Calu3 (cell line): ENCODE data around the gene RDH13. TPM values are rescaled to one million over a fixed set of nuclear protein-coding genes. Genes with fewer than 3 reads are reported as not detected.

Source experiments
- BruUV-seq: library from RNA; stranded (reverse); fragments of 400-500 nt; replicated peaks from 2 replicates; lab custom pipeline; 2021; lab: Mats Ljungman, UMichigan
- CTCF ChIA-PET: fragments of 300-600 bp; sonication (Branson Sonifier 250); formaldehyde crosslinking; loops from one replicate; lab custom pipeline; 2022; ENCODE audit warnings: antibody characterized with exemption; lab: Charles Lee
- DNase-seq: peaks from one replicate; pipeline ENCODE4 v3.0.0; 2022
- H3K27ac Mint-ChIP-seq: one replicate; pipeline ENCODE4 v1.8.0; 2022; ENCODE audit warnings: mixed read lengths; ENCODE audit not compliant: unreplicated experiment
- H3K27me3 Mint-ChIP-seq: one replicate; pipeline ENCODE4 v1.8.0; 2022; ENCODE audit warnings: mixed read lengths; ENCODE audit not compliant: unreplicated experiment
- H3K36me3 Mint-ChIP-seq: one replicate; pipeline ENCODE4 v1.8.0; 2022; ENCODE audit warnings: mild to moderate bottlenecking, moderate library complexity, mixed read lengths; ENCODE audit not compliant: insufficient read depth, unreplicated experiment
- H3K4me1 Mint-ChIP-seq: one replicate; pipeline ENCODE4 v1.8.0; 2022; ENCODE audit warnings: mild to moderate bottlenecking, low read depth, mixed read lengths; ENCODE audit not compliant: unreplicated experiment
- H3K4me3 Mint-ChIP-seq: one replicate; pipeline ENCODE4 v1.8.0; 2022; ENCODE audit warnings: mild to moderate bottlenecking, low read depth, moderate library complexity, mixed read lengths; ENCODE audit not compliant: unreplicated experiment
- H3K9me3 Mint-ChIP-seq: one replicate; pipeline ENCODE4 v1.8.0; 2022; ENCODE audit warnings: low read depth, mixed read lengths; ENCODE audit not compliant: unreplicated experiment
- intact Hi-C: fragments of 100-400 bp; cut with micrococcal nuclease; formaldehyde crosslinking; loops from one replicate; pipeline ENCODE4 v1.10.0; 2022; ENCODE audit not compliant: unreplicated experiment
- total RNA-seq: library from RNA; stranded (reverse); gene quantifications from 2 replicates; pipeline ENCODE4 v1.2.3, GENCODE V29; 2022
- TF ChIP-seq, protein P1 (sequence below): fragments of 200-600 bp; IDR thresholded peaks from one replicate; pipeline ENCODE4 v1.8.0; 2022; ENCODE audit warnings: antibody characterized with exemption; ENCODE audit not compliant: unreplicated experiment

The RDH13 gene
- total RNA-seq, 1 experiment from 2014 or later, result 50.1 TPM

DNA sequence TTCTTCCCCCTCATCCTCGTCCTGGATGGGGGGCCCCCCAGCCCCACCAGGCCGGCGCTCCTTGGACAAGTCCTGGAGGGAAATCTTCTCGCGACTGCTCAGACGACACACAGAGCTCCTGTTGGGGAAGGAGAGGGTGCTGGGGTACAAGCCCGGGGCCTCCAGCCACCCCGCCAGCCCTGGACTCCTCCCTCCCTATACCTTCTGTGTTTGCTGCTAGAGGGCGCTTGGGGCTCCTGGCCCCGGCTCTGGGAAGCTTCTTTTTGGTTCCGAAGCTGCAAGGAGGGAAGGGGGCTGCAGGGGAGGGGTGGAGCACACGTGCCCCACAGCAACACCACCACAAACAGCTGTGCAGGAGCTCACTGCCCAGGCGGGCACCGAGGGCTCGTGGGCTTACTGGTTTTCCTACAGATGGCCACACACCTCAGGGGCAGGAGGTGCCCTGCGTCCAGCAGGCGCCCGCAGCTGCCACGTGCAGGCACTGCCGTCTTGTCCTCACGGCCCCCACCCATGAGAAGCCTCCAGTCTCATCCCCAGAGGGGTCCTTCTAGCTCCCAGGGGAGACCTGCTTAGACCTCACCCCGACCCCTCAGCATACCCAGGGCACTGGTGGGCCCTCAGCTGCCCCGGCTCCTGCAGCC, 33.2 kb upstream of the RDH13 start:
- Mint-ChIP-seq H3K36me3 (peaks cover 33% of the 10 kb centered on the region), H3K27me3 (no peaks in the 10 kb centered on the region), H3K9me3 (no peaks in the 10 kb centered on the region), H3K27ac (no peak overlapping the region), H3K4me1 (no peaks in the 10 kb centered on the region), H3K4me3 (no peak overlapping the region)
- TF ChIP-seq, protein P1, sequence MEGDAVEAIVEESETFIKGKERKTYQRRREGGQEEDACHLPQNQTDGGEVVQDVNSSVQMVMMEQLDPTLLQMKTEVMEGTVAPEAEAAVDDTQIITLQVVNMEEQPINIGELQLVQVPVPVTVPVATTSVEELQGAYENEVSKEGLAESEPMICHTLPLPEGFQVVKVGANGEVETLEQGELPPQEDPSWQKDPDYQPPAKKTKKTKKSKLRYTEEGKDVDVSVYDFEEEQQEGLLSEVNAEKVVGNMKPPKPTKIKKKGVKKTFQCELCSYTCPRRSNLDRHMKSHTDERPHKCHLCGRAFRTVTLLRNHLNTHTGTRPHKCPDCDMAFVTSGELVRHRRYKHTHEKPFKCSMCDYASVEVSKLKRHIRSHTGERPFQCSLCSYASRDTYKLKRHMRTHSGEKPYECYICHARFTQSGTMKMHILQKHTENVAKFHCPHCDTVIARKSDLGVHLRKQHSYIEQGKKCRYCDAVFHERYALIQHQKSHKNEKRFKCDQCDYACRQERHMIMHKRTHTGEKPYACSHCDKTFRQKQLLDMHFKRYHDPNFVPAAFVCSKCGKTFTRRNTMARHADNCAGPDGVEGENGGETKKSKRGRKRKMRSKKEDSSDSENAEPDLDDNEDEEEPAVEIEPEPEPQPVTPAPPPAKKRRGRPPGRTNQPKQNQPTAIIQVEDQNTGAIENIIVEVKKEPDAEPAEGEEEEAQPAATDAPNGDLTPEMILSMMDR, result no peak
- CTCF ChIA-PET, result no interaction called here
- BruUV-seq, result no TSS peak
- no peak for DNase-seq
- intact Hi-C loops, result no loop called here

DNA sequence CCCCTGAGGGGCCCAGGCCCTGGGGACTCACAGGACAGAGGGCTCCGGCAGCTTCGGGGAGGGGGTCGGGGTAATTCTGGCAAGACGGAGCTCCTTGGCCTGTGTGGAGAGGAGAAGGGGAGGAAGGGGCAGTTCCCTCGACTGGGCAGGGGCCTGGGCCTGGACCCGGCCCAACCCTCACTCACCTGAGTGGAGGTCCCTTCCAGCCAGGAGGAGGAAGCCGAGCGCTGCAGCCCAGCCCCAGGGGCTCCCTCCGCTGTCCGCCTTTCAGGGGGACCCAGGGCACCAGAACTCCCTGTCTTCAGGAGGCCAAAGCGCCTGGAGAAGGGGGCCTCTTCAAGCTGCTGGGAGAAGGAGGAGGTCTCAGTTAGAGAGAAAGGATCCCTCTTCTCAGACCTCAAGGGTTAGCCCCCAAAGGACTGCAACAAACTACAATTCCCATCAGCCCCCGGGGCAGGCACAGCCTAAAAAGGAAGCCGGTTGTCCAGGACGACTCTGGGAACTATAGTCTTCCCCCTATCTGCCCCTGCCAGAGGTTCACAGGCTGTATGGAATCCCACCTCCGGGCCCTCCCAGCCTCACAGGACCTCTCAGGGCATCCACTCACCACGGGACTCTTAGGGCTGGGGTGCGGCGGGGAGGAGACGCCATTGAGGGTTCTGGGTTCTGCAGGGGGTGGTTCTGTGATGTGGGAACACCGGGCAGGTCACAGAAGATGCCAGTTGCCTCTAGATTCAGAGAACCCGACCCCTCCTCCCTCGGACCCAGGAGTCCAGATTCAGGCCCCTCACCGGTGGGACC, 32.5 kb upstream of the RDH13 start:
- no peak for DNase-seq
- Mint-ChIP-seq H3K27me3 (no peaks in the 10 kb centered on the region), H3K36me3 (peaks cover 37% of the 10 kb centered on the region), H3K9me3 (no peaks in the 10 kb centered on the region), H3K4me1 (no peaks in the 10 kb centered on the region), H3K4me3 (no peak overlapping the region), H3K27ac (no peak overlapping the region)
- BruUV-seq, result no TSS peak
- CTCF ChIA-PET, result no interaction called here
- intact Hi-C loops, result no loop called here
- TF ChIP-seq, protein P1, result no peak

DNA sequence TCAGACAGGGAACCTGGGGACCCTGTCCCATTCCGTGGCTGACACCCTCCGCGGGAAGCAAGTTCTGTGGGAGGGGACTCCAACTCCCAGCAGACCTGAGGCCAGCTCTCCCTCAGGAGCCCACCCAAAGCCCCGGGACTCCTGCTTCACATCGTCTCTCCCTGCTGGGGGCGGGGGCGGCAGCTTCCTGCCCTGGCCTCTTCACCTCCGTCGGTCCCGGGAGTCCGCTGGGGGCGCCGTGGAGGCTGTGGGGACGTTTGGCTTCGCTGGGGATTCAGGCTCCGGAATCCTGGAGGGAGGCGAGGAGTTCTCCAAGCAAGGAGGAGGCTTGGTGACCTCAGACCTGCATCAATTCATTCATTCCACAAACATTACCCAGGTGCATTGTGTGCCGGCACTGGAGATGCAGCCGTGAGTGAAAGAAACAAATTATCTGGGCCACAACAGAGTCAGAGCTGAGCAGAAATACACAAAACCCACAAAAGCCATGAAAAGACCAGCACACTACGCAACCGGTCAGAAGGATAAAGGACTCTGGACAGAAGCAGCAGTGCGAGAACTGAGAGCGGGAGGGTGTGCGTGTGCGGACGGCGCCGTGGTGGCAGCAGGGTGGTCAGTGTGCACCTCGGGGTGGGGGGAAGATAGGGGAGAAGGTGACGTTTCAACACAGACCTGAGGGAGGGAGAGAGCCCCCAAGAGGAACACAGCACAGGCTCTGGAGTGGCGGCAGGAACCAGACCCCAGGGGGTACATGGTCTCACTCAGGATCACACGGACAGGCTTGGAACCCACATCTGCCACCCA, 31.7 kb upstream of the RDH13 start:
- no peak for DNase-seq
- CTCF ChIA-PET, result no interaction called here
- H3K27me3 Mint-ChIP-seq, result no peaks in the 10 kb centered on the region
- BruUV-seq, result no TSS peak
- peaks cover 39% of the 10 kb centered on the region for H3K36me3 Mint-ChIP-seq
- H3K4me3 Mint-ChIP-seq, result no peak overlapping the region
- TF ChIP-seq, protein P1, result no peak
- intact Hi-C loops, result no loop called here
- no peaks in the 10 kb centered on the region for H3K9me3 Mint-ChIP-seq
- no peaks in the 10 kb centered on the region for H3K4me1 Mint-ChIP-seq
- H3K27ac Mint-ChIP-seq, result peak overlapping the region; percentile 28

DNA sequence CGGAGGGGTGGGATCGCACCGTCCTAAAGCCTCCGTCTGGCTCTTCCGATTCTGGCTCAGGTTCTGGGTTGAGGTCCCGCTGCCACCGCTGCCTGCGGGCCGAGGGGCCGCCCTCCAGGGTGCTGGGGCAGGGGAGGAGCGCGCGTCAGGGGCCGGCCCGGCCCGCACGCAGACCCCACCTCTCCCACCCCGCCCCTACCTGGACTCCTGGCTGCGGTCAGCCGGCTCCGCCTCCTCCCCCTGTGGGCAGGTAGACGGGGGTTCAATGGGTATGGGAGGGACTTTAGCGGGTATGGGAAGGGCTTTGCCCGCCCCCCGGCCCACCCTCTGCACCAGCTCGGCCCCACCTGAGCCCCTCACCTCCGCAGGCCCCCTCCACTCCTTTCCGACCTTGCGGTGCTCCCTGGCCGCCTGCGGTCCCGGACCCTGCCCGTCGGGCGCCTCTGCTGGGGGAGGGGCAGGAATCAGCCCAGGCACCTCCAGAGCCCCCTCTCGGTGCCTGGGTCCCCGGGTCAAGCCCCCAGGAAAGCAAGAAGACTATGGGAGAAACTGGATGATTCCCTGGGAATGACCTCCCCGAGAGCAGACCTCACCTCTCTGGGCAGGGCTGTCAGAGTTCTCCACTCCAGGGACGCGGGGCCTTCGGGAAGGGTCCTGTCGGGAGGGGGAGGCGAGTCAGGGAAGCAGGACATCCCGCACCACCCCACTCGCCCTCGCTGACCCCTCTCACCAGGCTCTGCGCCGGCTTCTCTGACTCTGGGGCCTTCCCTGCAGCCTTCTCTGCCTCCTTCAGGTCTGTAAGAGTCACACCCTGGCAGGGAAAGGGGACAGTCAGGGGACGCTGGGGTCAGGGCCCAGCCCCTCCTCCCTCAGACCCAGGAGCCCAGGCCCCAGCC, 29.7 kb upstream of the RDH13 start:
- CTCF ChIA-PET, result no interaction called here
- DNase-seq, result no peak
- no peak overlapping the region for H3K27ac Mint-ChIP-seq
- H3K36me3 Mint-ChIP-seq, result peaks cover 47% of the 10 kb centered on the region
- BruUV-seq, result no TSS peak
- TF ChIP-seq, protein P1, result no peak
- intact Hi-C loops, result no loop called here
- no peaks in the 10 kb centered on the region for H3K27me3 Mint-ChIP-seq
- no peaks in the 10 kb centered on the region for H3K4me1 Mint-ChIP-seq
- H3K9me3 Mint-ChIP-seq, result no peaks in the 10 kb centered on the region
- H3K4me3 Mint-ChIP-seq, result no peak overlapping the region
